K562 (cell line): ENCODE data around the gene FUCA1. TPM values are rescaled to one million over a fixed set of nuclear protein-coding genes. Genes with fewer than 3 reads are reported as not detected.

ENCODE experiments used
- BCLAF1 ChIP-seq, 2 experiments: fragments of 450-650 bp in 1 of 2; IDR thresholded peaks; 2 replicates each; pipeline ENCODE4 v1.6.1; 2011 to 2017; ENCODE audit warnings: low read depth in 2 of 2, antibody characterized with exemption in 1 of 2, borderline replicate concordance in 1 of 2, low read length in 1 of 2, mild to moderate bottlenecking in 1 of 2, mixed read lengths in 1 of 2; ENCODE audit not compliant: control insufficient read depth in 1 of 2
- BRF1 ChIP-seq: IDR thresholded peaks from 3 replicates; pipeline ENCODE4 v1.6.1; 2011; ENCODE audit warnings: borderline replicate concordance, mild to moderate bottlenecking; ENCODE audit not compliant: insufficient read length; ENCODE audit errors: extremely low read depth
- CCAR2 ChIP-seq: fragments of 200-400 bp; formaldehyde crosslinking; IDR thresholded peaks from 2 replicates; pipeline ENCODE4 v1.6.1; 2017; ENCODE audit warnings: mild to moderate bottlenecking, low read depth, low read length
- CEBPG ChIP-seq, 3 experiments: fragments of 200-800 bp in 1 of 3; sonication (Bioruptor generic) in 1 of 3; sonication (generic) in 1 of 3; formaldehyde crosslinking in 1 of 3; IDR thresholded peaks in 2 of 3; conservative IDR thresholded peaks in 1 of 3; 2 replicates each; pipeline versions ENCODE4 v1.6.1 to v1.8.0; 2016 to 2022; ENCODE audit warnings: missing compliant biosample characterization in 2 of 3, missing genetic modification characterization in 2 of 3, mild to moderate bottlenecking in 1 of 3, missing genetic modification reagents in 1 of 3
- CREM ChIP-seq: IDR thresholded peaks from 2 replicates; pipeline ENCODE4 v1.6.1; 2014; ENCODE audit warnings: antibody characterized with exemption, low read depth
- FOXK2 ChIP-seq, 2 experiments: fragments of 450-650 bp; IDR thresholded peaks in 1 of 2; conservative IDR thresholded peaks in 1 of 2; 2 replicates each; pipeline ENCODE4 v1.6.1; 2016; ENCODE audit warnings: low read depth in 2 of 2, mild to moderate bottlenecking in 1 of 2
- FOXP1 ChIP-seq: sonication (generic); formaldehyde crosslinking; IDR thresholded peaks from 2 replicates; pipeline ENCODE4 v1.8.0; 2022; ENCODE audit warnings: mild to moderate bottlenecking, missing genetic modification reagents
- HDAC1 ChIP-seq, 2 experiments: fragments of 450-650 bp; IDR thresholded peaks; 2 replicates each; pipeline ENCODE4 v1.6.1; 2016 to 2017; ENCODE audit warnings: inconsistent platforms in 1 of 2, mild to moderate bottlenecking in 1 of 2, moderate library complexity in 1 of 2
- HMBOX1 ChIP-seq: sonication (generic); IDR thresholded peaks from 2 replicates; pipeline ENCODE4 v1.6.1; 2016
- MAZ ChIP-seq, 2 experiments: fragments of 450-650 bp in 1 of 2; sonication (generic) in 1 of 2; formaldehyde crosslinking; IDR thresholded peaks in 1 of 2; conservative IDR thresholded peaks in 1 of 2; 2 replicates each; pipeline versions ENCODE4 v1.4.0 to v1.5.0; 2020; ENCODE audit warnings: mild to moderate bottlenecking in 1 of 2, missing genetic modification reagents in 1 of 2
- MCM2 ChIP-seq: fragments of 450-650 bp; IDR thresholded peaks from 2 replicates; pipeline ENCODE4 v1.6.1; 2017; ENCODE audit warnings: low read depth, mild to moderate bottlenecking
- MNT ChIP-seq, 2 experiments: fragments of 450-650 bp; conservative IDR thresholded peaks; 2 replicates each; pipeline ENCODE4 v1.6.1; 2017; ENCODE audit warnings: mild to moderate bottlenecking in 2 of 2, moderate library complexity in 2 of 2
- NFYB ChIP-seq: IDR thresholded peaks from 2 replicates; pipeline ENCODE4 v1.6.1; 2011; ENCODE audit warnings: mild to moderate bottlenecking, moderate library complexity; ENCODE audit not compliant: insufficient read length; ENCODE audit errors: extremely low read depth
- PCBP1 ChIP-seq: fragments of 200-400 bp; formaldehyde crosslinking; IDR thresholded peaks from 2 replicates; pipeline ENCODE4 v1.6.1; 2018; ENCODE audit warnings: mild to moderate bottlenecking, low read depth, low read length; ENCODE audit not compliant: poor library complexity, severe bottlenecking
- SIN3A ChIP-seq, 2 experiments: fragments of 150-350 bp in 1 of 2; IDR thresholded peaks; 2 replicates each; pipeline ENCODE4 v1.6.1; 2011 to 2016; ENCODE audit warnings: borderline replicate concordance in 2 of 2, low read depth in 2 of 2, low read length in 2 of 2, mild to moderate bottlenecking in 2 of 2, moderate library complexity in 2 of 2; ENCODE audit not compliant: control insufficient read depth in 1 of 2
- SP1 ChIP-seq: sonication (generic); formaldehyde crosslinking; IDR thresholded peaks from 2 replicates; pipeline ENCODE4 v1.8.1; 2022; ENCODE audit warnings: mild to moderate bottlenecking, missing genetic modification reagents
- STAT5B ChIP-seq: fragments of 250-450 bp; sonication (Bioruptor Pico); IDR thresholded peaks from 2 replicates; pipeline ENCODE4 v1.8.0; 2021; ENCODE audit warnings: mild to moderate bottlenecking, inconsistent platforms
- VEZF1 ChIP-seq: fragments of 200-800 bp; sonication (Bioruptor generic); IDR thresholded peaks from 2 replicates; pipeline ENCODE4 v1.6.1; 2017; ENCODE audit warnings: missing genetic modification characterization, missing compliant biosample characterization
- ZZZ3 ChIP-seq: fragments of 450-650 bp; IDR thresholded peaks from 2 replicates; pipeline ENCODE4 v1.6.1; 2016; ENCODE audit warnings: antibody characterized with exemption, mild to moderate bottlenecking, moderate library complexity
- polyA plus RNA-seq, 8 experiments: library from polyadenylated mRNA; depleted of rRNA in 4 of 8; stranded (reverse) in 5 of 8; unstranded in 3 of 8; fragments of >200 nt; fragmentation: Nextera tagmentation in 2 of 8; fragmentation: Illumina TruSeq in 1 of 8; extraction: Ambion mirVana in 2 of 8; extraction: Trizol in 1 of 8; gene quantifications; 2 replicates each; pipeline versions ENCODE4 v1.2.1 to v1.2.3, GENCODE V29; 2011 to 2014; ENCODE audit warnings: inconsistent platforms in 1 of 8, missing spikeins in 1 of 8
- total RNA-seq, 7 experiments: library from RNA; depleted of rRNA in 6 of 7; stranded (reverse); fragments of >200 nt in 6 of 7; fragmentation: Illumina TruSeq in 2 of 7; extraction: Trizol in 2 of 7; gene quantifications; 2 replicates each; pipeline versions ENCODE4 v1.2.1 to v1.2.3, GENCODE V29; 2011 to 2021; ENCODE audit warnings: low replicate concordance in 1 of 7

The FUCA1 gene
- total and polyA plus RNA-seq, 9 of the 15 experiments (the other 6 are each of a cell fraction or from before 2014, with no cell fraction given): 7.0 to 20.5 (median 13.5) TPM

GRCh38 chr1:23838401-23838866 is 29.7 kb downstream of the FUCA1 start (continued):
- peak; percentile 71 for TF ChIP-seq VEZF1 (CRISPR knock-in tag)
- TF ChIP-seq NFYB: no peak
- peak in 1 of 2 experiments; percentile 75; a peak in 2 of 4 replicates for TF ChIP-seq HDAC1 (IDR thresholded peaks at IDR 0.05)
- TF ChIP-seq BRF1: no peak
- TF ChIP-seq CCAR2: no peak
- peak; percentile 68 for TF ChIP-seq CREM
- peak; percentile 67 for TF ChIP-seq SP1 (CRISPR knock-in tag)
- no peak for TF ChIP-seq ZZZ3
- TF ChIP-seq MCM2: no peak
- TF ChIP-seq MNT (conservative IDR thresholded peaks at IDR 0.05): peak; percentile 73 to 86
- TF ChIP-seq CEBPG (CRISPR knock-in tag; IDR thresholded peaks at IDR 0.05): peak; percentile 78; the same call in 1 of the 2 replicates
- TF ChIP-seq CEBPG (tag; conservative IDR thresholded peaks at IDR 0.05 in 1 of 2, IDR thresholded peaks at IDR 0.05 in 1 of 2): peak; percentile 64 to 72; a peak in 3 of 4 replicates
- TF ChIP-seq MAZ (CRISPR knock-in tag; conservative IDR thresholded peaks at IDR 0.05 in 1 of 2, IDR thresholded peaks at IDR 0.05 in 1 of 2): peak in 1 of 2 experiments; percentile 43; a peak in 1 of 4 replicates
- TF ChIP-seq FOXK2 (conservative IDR thresholded peaks at IDR 0.05 in 1 of 2, IDR thresholded peaks at IDR 0.05 in 1 of 2; ENCODE audit: low read depth in 2 of 2): 0 out of 4 replicates have a peak, but pooled peaks of 1 of the 2 experiments have one; percentile 10
- TF ChIP-seq SIN3A (IDR thresholded peaks at IDR 0.05; ENCODE audit: borderline replicate concordance in 2 of 2, control insufficient read depth in 1 of 2, low read depth in 2 of 2, low read length in 2 of 2): peak; percentile 59 to 82; a peak in 3 of 4 replicates
- TF ChIP-seq BCLAF1 (IDR thresholded peaks at IDR 0.05; ENCODE audit: borderline replicate concordance in 1 of 2, control insufficient read depth in 1 of 2, low read depth in 2 of 2, low read length in 1 of 2): no peak
- TF ChIP-seq HMBOX1: 0 out of 2 replicates have a peak, but pooled peaks have one; percentile 14
- no peak for TF ChIP-seq FOXP1 (CRISPR knock-in tag)
- TF ChIP-seq PCBP1: no peak
- no peak for TF ChIP-seq STAT5B
